HG02798 (cell line): ENCODE measurements around the gene SLIT3.

Source experiments
- ATAC-seq: cut with Tn5 transposase; IDR thresholded peaks from one replicate; pipeline ENCODE4 v1.9.1; 2021; ENCODE audit warnings: mild to moderate bottlenecking; ENCODE audit not compliant: unreplicated experiment, poor library complexity

Gene SLIT3

DNA sequence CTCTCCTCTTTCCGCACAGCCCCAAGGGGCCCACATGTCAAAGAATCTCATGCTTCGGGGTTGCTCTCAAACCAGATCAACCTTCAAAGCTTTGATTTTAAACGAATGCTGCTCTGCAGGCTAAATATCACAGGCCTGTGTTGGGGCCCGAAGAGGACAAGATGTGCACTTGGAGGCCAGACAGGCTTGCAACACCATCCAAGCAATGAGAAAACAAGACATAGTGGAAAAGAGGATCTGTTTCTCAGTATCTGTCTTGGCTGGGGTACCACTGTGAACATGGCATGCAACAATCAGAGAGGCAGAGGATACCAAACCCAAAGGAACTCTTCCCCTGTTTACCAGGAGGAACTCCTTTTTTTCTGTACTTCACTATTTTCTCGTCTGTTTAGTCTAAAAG is 321.8 kb downstream of the SLIT3 start:
- no peak for ATAC-seq

DNA sequence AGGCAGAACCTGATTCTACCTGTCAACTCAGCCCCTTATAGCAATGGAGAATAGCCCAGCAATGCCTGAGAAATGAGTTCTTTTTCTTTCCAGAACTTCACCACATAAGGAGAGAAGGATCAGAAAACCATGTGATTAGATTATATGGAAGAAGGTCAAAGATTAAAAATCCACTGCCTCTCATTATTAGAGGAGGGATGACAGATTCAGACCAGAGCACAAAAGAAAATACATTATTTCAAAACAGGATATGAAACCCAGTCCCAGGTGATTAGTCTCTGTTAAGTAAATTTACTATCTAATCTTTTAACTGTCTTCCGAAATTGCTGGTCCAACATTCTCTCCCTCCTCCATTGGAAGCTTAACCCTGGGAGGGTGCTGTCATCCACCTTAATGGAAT is 322.4 kb downstream of the SLIT3 start:
- ATAC-seq = no peak

DNA sequence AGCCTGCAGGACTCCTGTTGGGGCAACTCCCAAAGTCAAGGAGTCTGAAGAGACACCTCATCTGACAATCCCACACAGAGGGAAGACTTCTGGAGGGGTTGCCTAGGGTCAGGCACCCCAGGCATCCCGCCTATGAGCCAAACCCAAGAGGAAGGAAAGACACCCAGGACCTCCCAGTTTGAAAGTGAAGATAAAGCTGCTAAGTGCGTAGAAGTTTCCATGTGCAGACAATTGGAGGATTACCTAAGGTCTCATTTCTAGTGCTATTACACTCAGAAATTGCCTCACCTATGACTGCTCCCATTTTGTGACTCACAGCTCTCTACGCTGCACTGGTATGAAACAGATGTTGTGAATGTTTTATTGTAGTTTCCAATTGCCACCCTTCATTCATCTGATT is 322.9 kb downstream of the SLIT3 start:
- no peak for ATAC-seq

DNA sequence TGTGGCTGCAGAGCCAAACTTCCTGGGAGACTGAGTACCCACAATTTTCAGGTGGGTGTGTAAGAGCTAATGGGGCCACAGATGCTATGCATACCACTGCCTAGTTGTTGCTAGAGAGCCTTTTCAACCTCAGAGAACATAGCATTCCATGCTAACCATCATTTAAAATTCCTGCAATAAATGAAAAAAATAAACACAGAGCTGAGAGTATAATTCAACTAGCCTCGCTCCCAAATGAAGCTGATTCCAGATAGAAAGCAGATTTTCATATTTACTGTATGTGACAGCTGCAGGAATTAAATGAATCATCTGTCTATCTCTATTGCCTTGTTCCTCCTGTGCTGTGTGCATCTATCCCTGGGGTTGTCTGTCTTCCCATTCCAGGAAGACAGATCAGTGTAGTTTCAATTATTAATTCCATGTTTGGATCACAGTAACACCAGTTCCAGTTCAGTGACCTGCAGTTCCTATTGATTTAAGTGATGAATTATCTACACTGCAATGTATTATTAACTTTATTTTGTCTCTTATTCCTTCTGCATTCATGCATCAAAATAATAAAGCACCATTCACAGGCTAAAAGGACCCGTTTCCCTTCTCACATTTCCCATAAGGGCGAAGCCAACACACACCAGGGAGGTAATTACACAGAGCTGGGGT is 324.5 kb downstream of the SLIT3 start:
- ATAC-seq = no peak

DNA sequence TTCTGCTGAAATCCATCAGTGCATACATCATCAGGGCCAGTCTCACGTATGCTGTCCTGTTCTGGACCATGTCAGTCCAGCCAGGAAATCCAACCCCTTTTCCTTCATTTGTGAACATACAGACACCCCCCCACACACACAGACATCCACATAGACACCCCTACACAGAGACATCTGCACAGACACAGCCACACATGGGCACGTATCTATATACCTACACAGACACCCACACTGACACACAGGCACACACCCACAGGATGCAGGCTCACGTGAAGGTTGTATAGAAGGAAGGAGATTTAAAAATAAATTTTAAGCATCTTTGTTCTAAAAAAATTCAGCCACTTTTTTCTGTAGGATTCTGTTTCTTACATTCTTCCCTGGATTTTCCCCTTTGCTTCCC is 325.6 kb downstream of the SLIT3 start:
- ATAC-seq = no peak

DNA sequence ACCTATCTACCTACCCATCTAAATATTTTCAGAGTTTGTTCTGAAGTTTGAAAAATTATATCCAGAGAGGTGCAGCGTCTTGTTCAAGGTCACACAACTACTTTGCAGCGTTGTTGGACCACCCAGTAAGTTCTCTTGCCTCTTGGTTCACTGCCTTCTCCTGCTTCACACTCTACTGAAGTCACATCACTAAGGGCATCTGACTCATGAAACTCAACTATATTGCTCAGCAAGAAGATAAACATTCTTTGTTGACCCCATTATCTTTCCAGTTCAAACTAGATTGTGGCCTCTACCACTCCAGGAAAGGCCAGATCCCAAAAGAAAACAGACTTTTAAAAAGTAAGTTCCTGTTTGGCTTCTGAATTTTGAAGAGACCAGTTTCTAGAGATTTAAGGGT is 326.9 kb downstream of the SLIT3 start:
- no peak for ATAC-seq

DNA sequence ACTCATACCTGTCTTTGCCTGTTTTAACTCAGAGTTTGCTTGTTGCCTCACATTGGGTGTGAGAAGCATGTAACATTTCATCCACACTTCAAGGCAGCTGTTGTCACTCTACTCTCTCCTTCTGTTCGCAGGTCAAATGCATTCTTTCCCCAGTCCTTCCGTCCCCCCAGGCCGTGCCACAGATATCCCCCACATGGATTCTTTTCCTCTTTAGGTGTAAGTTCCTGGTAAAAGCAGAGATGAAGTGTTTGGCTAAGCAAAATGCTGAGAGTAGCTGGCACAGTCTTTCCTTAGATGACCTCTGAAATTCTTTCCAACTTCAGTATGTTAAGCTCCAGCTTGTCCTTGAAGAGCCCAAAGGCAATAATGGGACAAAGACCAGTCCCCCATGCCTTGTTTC is 328.2 kb downstream of the SLIT3 start:
- no peak for ATAC-seq

DNA sequence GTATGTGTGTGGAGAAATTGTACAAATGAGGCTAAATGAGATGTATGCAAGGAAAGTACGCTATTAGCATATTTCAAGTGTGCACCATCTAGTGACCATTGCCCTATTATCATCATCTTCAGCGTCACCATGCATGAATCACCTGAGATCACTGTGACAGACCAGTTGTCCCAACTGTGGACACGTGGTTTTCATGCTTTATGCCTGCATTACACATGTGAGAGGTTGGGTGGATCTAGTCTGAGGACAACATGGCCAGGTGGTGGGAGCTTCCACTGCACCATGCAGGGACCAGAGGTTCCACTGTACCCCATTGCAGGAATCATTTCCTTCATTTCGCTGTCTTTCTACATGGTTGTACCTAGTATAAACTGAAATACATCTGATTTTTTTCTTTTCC is 329.8 kb downstream of the SLIT3 start:
- no peak for ATAC-seq

DNA sequence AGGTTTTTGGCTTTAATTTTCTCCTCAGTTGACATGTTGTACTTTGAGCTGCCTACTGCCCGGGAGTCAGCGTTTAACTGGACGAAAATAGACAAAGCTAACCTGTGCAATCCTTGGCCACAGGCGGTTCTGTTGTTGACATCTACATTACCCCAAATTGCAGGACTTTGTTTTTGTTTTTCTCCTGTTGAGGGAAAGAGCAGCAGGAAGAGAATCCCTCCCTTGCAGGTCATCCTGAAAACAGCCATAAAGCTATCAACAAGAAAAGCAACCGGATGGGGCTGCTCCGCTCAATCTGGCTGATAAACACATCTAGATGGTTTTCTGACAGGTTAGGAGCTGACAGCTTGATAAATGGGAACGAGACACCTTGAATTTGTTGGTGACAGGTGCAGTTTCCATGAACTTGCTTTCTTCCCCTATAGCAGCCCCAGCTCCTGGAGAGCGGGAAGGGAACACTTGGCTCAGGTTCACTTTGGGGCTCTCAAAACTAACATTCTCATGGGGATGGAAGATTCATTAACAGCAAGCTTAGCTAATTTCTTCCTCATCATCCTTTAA is 331.5 kb downstream of the SLIT3 start:
- ATAC-seq = no peak

DNA sequence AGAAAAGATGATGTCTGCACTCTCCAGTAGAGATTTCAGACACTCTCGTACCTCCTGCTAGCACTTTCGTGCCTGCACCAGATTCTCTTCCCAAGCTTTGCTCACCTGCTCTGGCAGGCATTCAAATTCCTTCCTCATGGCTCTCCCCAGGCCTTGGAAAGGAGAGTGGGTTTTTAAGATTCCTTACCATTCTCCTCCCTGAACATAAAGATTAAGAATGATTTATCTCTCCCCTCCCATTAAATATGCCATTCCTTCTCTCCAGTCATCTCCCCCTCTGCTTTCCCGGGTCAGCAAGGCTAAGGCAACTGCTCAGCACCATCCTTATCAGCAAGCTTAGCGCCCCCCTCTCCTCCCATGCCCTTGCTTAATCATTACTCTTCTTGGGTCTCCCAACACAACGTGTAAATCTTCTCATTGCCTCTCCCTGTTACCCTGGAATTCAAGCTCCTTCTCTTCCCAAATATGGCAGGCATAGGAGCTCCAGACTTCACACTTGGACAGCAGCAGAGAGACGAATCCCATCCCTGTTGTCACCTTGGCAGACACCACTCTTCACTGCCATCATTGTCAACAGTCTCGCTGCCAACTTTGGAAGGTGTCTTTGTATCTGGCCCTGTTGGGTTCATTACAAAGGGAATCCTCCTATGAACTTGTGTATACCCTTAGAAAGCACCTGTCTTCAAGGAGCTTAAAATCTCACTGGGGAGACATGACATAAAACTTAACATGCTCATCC is 332.9 kb downstream of the SLIT3 start:
- no peak for ATAC-seq

DNA sequence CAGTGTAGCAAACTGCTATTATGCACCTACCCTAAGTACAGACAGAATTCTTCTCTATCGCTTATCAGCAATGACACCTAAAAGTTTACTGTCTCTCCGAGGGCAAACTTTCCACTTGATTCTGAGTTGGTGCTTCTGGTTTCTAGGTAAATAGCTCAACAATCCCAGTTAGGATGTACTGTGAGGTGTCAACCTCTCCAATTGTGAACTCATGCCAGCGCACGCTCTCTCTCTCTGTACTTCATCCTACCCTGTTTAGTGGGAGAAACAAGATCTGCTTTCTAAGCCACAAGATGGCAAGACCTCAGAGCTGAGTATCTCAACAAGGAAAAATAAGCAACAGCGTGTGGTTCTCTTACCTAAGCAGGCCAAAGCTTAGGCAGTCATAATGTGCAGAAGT is 335.3 kb downstream of the SLIT3 start:
- ATAC-seq = no peak

DNA sequence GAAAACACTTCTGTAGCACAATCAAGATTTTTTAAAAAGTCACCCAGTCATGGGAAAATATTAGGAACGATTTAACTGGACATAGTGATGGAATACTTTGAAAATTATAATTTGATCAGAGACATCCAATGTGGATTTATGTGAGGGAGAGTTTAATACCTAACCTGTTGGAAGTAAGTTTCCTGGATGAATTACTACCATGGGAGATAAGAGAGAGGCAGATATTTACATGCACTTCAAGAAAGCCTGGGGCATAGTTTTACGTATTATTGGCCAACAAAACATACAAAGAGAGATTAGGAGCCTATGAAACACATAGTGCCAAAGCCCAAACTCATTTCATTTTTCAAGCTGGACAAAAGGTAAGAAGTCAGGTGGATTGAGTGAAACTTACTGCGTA is 336.8 kb downstream of the SLIT3 start:
- no peak for ATAC-seq

DNA sequence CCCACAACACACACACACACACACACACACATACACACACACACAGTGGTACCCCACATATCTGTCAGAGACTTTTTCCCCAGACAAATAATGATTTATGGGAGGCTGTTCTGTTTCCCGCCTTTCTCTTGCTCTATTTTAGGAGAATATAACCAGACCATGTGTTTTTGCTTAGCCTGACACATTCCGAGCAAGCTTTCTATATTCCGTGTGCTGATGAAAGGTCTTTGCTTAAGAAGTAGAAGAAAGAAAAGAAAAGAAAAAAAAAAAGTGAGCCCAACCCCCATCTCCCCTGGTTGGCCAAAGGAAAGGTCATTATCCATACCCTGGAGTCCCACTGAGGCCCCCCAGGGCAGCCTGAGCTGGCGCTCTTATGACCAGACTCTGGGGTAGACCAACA is 338.6 kb downstream of the SLIT3 start:
- ATAC-seq = no peak

DNA sequence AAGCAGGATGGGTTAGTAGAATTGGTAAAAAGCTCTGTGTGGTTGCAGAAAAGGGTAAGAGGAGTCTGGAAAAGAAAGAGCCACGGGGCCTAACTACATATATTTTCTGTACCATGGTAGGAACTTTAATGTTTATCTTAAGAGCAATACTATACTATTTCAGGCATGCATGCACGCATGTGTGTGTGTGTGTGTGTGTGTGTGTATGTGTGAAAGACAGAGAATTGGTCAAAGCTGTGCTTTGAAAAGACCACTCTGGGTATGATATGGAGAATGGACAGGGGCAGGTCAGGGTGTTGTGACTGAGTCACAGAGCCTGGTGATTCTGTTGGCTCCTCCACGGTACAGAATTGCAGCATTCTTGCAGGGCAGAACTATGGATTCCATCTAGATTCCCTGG is 339.3 kb downstream of the SLIT3 start:
- ATAC-seq = no peak

DNA sequence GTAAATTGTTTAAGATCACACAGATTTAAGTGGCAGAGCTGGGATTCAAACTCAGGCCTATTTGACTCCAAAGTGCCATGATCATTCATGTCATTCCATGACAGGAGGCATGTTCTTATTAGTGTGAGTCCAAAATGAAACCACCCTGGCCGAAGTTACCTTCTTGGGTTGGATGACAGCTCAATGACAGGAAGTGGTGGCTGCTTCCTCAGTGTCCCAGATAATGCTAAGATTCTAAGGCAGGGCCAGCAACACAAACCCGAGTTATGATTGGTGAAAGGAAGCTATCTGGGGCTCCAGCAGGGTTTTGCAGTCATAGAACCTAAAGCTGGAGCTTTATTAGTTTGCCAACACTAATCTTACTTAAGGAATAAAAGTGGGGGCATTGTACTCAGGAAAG is 340.4 kb downstream of the SLIT3 start:
- ATAC-seq = no peak

DNA sequence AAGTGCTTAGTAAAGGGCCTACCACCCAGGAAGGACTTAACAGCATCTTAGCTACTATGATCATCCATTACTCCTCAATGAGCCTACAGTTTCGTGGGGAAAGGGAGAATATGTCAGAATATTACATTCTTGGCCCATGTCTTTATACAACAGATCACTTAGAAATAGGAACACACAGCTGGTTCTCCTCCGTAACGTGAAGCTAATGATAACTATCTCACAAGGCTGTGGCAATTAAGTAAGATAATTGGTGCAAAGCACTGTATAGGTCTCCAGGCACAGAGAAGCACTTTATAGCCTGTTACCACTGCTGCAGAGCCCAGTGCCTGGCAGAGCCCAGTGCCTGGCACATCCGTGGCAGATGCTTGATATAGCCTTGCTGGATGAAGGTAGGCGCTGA is 347.6 kb downstream of the SLIT3 start:
- ATAC-seq = no peak

DNA sequence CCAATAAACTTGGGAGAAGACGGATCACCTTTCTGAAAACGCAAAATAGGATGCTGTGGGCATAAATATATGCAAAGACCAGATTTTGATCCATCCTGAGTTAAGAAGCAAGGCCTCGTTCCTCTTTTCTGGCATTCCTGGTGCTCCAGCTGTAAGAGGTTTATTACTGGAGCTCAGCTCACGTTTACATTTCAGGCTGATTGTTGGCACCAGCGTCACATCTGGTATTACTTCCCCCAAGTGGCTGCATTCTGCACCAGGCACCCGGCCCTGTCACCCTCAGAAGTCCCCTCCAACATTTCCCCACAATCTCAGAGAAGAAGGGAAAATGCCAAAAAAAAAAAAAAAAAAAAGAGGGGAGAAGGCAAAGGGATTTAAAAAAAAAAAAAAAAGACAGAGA is 348.7 kb downstream of the SLIT3 start:
- no peak for ATAC-seq

DNA sequence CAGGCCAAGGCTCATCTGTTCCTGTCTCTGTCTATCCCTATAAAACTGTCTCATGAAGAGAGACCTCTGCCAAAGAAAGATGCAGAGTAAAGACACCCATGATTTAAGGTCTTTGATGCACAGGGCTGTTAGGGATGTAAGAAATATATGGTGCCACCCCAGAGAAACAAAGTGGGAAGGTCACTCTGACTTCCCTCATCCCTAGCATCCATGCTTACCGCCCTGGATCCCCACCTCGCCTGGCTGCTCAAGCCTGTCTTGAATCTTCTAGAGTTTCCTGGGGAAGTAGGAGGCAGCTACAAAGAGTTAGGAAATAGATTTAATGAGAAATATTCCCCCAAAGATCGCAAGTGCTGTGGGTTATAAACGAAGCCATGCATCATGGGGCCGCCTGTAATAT is 349.2 kb downstream of the SLIT3 start:
- ATAC-seq = no peak

DNA sequence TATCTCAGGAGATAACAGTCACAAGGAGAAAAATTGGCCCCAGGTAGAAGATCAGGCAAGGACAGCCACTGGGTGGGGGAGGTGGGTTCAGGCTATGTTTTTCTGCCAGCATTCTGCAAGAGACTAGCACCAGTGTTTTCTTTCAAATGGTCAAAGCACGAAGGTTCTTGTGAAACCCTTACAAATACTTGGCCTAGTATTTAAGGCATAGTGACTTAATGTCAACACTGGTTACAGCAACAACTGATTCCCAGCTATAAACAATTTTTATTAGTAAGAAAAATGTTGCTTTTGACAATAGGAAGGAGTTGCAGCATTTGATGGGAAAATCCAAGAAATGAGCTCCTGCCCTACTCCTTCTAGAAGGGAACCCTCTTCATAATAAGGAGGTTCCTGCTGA is 349.6 kb downstream of the SLIT3 start:
- ATAC-seq = no peak

DNA sequence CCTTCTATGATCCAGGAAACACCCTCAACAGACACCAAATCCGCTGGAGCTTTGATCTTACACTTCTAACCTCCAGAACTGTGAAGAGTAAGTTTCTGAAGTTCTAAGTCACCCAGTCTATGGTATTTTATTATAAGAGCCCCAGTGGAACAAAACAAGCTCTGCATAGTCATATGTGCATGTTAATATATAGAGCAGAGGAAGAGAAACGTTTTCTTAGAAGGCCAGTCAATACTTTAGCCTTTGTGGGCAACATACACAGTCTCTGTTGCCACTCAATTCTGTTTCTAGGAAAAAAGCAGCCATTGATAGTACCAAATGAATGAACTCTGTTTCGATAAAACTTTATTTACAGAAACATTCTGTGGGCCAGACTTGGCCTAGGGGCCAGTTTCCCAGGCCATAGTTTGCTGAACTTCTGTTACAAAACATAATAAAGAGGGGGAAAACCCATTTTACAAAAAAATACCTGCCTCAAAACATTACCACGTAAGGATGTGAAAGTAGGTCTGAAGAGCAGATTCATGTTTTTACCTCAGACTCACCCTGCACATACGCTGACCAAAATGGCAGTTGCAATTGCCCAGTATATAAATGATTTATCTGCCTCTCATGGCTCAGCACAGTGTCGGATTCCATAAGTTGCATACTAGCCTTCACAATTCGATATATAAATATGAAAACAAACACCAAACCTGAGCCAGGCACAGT is 350.5 kb downstream of the SLIT3 start:
- ATAC-seq = peak; percentile 47

DNA sequence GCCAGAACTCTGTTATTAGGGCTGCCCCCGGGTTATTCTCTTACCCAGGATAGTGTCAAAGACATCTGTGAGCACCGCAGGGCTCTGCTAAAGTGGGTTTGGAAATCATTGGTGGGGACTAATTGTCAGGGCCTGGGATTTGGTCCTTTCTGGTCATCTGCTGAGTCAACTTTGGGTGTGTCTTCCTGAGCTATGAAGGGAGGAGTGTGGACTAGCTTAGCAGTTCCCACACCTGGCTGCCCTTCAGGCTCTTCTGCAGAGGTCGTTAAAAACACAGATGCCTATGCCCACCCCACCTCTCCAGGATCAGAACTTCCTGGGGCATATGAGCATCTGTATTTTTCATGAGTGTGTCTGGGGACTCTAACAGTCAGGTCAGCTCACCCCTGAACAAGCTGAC is 352.2 kb downstream of the SLIT3 start:
- no peak for ATAC-seq
